GM12874 (cell line): ENCODE data around the gene TEAD2.

Experiments used
- TF ChIP-seq, protein P1 (sequence below): IDR thresholded peaks from 2 replicates; pipeline ENCODE4 v1.5.1; 2011; ENCODE audit warnings: low read depth, mild to moderate bottlenecking, control low read depth, low read length, moderate library complexity; ENCODE audit not compliant: insufficient read depth

Gene TEAD2

DNA sequence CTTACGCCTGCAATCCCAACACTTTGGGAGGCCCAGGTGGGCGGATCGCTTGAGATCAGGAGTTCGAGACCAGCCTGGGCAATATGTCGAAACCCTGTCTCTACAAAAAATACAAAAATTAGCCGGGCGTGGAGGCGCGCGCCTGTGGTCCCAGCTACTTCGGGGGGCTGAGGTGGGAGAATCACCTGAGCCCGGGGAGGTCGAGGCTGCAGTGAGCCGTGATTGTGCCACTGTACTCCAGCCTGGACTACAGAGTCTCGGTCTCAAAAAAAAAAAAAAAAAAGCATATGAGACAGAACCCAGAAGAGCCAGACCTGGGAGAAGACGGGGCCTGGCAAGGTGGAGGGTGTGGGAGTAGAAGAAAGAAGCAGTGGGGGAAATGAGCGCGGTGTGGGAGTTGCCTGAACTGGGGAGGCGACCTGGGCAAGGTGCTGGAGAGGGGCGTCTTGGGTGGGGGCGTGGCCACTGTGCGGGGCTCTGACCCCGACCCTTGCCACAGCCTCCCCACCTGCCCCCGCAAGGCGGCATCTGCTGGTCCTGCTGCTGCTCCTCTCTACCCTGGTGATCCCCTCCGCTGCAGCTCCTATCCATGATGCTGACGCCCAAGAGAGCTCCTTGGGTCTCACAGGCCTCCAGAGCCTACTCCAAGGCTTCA lies 2.0 kb upstream of the TEAD2 start:
- TF ChIP-seq, protein P1, sequence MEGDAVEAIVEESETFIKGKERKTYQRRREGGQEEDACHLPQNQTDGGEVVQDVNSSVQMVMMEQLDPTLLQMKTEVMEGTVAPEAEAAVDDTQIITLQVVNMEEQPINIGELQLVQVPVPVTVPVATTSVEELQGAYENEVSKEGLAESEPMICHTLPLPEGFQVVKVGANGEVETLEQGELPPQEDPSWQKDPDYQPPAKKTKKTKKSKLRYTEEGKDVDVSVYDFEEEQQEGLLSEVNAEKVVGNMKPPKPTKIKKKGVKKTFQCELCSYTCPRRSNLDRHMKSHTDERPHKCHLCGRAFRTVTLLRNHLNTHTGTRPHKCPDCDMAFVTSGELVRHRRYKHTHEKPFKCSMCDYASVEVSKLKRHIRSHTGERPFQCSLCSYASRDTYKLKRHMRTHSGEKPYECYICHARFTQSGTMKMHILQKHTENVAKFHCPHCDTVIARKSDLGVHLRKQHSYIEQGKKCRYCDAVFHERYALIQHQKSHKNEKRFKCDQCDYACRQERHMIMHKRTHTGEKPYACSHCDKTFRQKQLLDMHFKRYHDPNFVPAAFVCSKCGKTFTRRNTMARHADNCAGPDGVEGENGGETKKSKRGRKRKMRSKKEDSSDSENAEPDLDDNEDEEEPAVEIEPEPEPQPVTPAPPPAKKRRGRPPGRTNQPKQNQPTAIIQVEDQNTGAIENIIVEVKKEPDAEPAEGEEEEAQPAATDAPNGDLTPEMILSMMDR: no peak

GRCh38 chr19:49363268-49364082 lies 1.3 kb upstream of the TEAD2 start, which contains the start of gene DKKL1:
TSS of gene DKKL1 (plus strand) at chr19:49363877. CDS start at chr19:49363999, 122 bp downstream.
- TF ChIP-seq, protein P1: no peak

GRCh38 chr19:49362929-49363267 lies 682 bp upstream of the TEAD2 start:
- TF ChIP-seq, protein P1: no peak

- TF ChIP-seq, protein P1: no peak
Observed at GRCh38 chr19:49361438-49362047, 673 bp downstream of the TEAD2 start.

- TF ChIP-seq, protein P1: no peak
Observed at GRCh38 chr19:49359851-49360820, 2.1 kb downstream of the TEAD2 start.

DNA sequence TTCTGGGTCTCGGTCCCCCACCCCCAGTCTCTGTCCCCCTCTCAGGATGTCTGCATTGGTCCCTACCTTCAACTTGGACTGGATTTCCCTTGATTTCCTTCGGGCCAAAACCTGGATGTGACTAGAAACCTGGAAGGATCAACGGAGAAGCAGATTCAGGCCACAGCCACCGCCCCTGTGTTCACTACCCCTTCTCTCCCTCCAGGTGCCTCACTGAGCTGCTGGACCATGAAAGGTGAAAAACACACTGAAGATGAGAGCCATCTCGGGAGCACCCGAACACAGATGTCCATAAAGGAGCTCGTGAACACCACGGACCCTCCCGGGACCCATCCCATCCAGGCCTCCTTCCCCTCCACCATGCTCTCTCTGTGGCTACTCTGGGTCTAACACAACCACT lies 5.0 kb downstream of the TEAD2 start:
- TF ChIP-seq, protein P1: no peak
